Skeletal muscle satellite cell (primary cell): ENCODE data around the gene BCAT1.

Source experiments
- H3K27me3 ChIP-seq: 2 replicates; pipeline ENCODE4 v1.7.0; 2013; ENCODE audit warnings: low read length; ENCODE audit not compliant: control insufficient read depth, insufficient read depth
- H3K36me3 ChIP-seq: 2 replicates; pipeline ENCODE4 v1.7.0; 2013; ENCODE audit warnings: mild to moderate bottlenecking, control low read depth, low read length; ENCODE audit not compliant: insufficient read depth
- H3K4me1 ChIP-seq: 2 replicates; pipeline ENCODE4 v1.7.0; 2013; ENCODE audit warnings: low read length; ENCODE audit not compliant: control insufficient read depth, insufficient read depth
- H3K4me2 ChIP-seq: 2 replicates; pipeline ENCODE4 v1.7.0; 2013; ENCODE audit warnings: mild to moderate bottlenecking, low read length
- H3K4me3 ChIP-seq: 2 replicates; pipeline ENCODE4 v1.7.0; 2013; ENCODE audit warnings: low read length
- H3K9ac ChIP-seq: 2 replicates; pipeline ENCODE4 v1.7.0; 2013; ENCODE audit warnings: mild to moderate bottlenecking, low read depth, low read length, moderate library complexity
- H3K9me3 ChIP-seq: replicated peaks from 2 replicates; pipeline ENCODE4 v1.7.0; 2013; ENCODE audit warnings: mild to moderate bottlenecking, control low read depth, low read length

The BCAT1 gene

DNA sequence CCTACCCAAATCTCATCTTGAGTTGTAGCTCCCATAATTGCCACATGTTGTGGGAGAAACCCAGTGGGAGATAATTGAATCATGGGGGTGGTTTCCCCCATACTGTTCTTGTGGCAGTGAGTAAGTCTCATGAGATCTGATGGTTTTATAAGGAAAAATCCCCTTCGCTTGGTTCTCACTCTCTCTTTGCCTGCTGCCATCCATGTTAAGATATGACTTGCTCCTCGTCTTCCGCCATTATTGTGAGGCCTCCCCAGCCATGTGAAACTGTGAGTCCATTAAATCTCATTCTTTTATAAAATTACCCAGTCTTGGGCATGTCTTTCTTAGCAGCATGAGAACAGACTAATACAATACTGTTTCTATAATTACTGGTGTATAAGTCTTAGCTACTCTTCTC lies 6.5 kb upstream of the BCAT1 start:
- no peaks in the 10 kb centered on the region for H3K9me3 ChIP-seq
- H3K4me3 ChIP-seq: no peak overlapping the region
- no peaks in the 10 kb centered on the region for H3K27me3 ChIP-seq
- H3K4me2 ChIP-seq: no peak overlapping the region
- H3K4me1 ChIP-seq: no peaks in the 10 kb centered on the region
- H3K36me3 ChIP-seq: no peaks in the 10 kb centered on the region
- H3K9ac ChIP-seq: no peak overlapping the region

DNA sequence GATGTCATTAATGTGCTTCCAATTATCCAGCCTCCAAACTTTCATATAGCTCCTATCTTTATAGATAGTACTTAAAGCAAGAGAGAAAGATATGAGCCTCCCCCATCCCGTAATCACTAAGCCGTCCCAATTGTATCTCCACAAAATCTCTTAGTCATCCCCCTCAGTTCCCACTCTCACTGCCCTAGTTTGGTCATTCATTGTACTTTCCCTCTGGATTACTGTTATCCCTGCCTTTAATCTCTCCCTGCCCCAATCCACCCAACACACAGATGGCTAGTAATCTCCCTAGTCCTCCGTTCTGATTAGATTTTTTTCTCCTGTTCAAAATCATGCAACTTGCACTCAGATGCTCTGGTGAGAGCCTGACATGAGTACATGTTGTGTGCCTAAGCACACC lies 5.4 kb upstream of the BCAT1 start:
- H3K4me1 ChIP-seq: peaks cover 2% of the 10 kb centered on the region
- H3K36me3 ChIP-seq: no peaks in the 10 kb centered on the region
- no peaks in the 10 kb centered on the region for H3K9me3 ChIP-seq
- no peaks in the 10 kb centered on the region for H3K27me3 ChIP-seq
- no peak overlapping the region for H3K4me2 ChIP-seq
- no peak overlapping the region for H3K4me3 ChIP-seq
- H3K9ac ChIP-seq: no peak overlapping the region

DNA sequence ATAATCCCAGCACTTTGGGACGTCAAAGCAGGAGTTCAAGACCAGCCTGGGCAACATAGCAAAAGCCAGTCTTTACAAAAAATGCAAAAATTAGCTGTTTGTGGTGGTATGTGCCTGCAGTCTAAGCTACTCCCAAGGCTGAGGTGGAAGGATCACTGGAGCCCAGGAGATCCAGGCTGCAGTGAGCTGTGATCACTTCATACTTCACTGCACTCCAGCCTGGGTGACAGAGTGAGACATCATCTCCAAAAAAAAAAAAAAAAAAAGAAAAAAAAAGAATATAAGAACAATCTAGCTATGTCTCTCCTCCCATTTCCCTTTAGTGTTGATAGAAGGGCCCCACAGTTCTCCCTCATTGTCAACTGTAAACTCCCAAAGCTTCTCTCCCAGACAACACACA lies 3.5 kb upstream of the BCAT1 start:
- Histone ChIP-seq H3K9ac (no peak overlapping the region), H3K36me3 (no peaks in the 10 kb centered on the region), H3K9me3 (no peaks in the 10 kb centered on the region)

DNA sequence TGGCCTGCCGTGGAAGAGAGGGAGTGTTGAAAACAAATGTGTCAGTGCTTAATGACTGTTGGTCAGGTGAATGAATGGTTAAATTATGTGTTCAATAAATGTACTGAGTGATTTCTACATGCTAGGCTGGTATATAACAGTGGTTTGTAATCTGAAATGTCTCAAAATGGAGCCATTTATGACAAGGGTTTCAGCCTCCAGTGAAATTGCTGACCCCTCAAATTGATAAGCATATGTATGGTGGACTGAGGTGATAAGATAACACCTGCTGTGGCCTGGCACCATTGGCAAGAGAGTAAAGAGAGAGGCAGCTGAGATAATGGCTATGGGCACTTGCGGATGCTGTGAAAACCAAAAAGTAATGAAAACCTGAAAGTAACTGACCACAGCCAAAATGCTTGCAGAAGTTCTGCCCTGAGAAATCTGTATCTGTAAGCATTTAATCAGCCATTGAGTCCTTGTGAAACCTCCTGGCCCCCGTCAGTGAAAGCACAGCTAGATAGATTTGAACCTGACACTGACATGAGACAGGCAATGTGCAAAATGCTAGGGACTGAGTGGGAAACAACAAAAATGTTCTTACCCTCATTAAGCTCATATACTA lies 1.4 kb upstream of the BCAT1 start:
- Histone ChIP-seq H3K9ac (no peak overlapping the region), H3K36me3 (no peaks in the 10 kb centered on the region), H3K4me2 (no peak overlapping the region), H3K4me3 (no peak overlapping the region), H3K27me3 (no peaks in the 10 kb centered on the region), H3K9me3 (no peaks in the 10 kb centered on the region), H3K4me1 (peaks cover 20% of the 10 kb centered on the region)

More for the DNA sequence above, 3.5 kb upstream of the BCAT1 start:
- H3K4me1 ChIP-seq: peaks cover 9% of the 10 kb centered on the region
- no peaks in the 10 kb centered on the region for H3K27me3 ChIP-seq
- H3K4me3 ChIP-seq: no peak overlapping the region
- H3K4me2 ChIP-seq: no peak overlapping the region

DNA sequence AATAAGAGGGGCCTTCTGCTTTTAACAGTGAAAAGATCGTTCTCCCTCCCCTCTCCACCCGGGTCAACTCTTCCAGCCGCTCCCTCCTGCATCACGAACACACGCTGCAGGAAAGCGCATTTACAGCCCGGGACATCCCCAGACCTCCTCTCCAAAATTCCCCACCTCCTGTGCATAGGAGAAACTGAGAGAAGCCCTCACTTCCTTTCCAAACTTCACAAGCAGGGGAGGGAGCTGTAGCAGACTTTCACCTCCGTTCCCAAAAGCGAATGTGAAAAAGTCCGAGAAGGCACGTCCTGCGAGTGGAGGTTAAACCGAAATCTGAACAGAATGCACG lies 513 bp downstream of the BCAT1 start:
- peak overlapping the region; percentile 84 for H3K4me2 ChIP-seq
- no peaks in the 10 kb centered on the region for H3K27me3 ChIP-seq
- no peaks in the 10 kb centered on the region for H3K36me3 ChIP-seq
- peak overlapping the region; percentile 81 for H3K9ac ChIP-seq
- peaks cover 30% of the 10 kb centered on the region for H3K4me1 ChIP-seq
- peak overlapping the region; percentile 81 for H3K4me3 ChIP-seq
- no peaks in the 10 kb centered on the region for H3K9me3 ChIP-seq

DNA sequence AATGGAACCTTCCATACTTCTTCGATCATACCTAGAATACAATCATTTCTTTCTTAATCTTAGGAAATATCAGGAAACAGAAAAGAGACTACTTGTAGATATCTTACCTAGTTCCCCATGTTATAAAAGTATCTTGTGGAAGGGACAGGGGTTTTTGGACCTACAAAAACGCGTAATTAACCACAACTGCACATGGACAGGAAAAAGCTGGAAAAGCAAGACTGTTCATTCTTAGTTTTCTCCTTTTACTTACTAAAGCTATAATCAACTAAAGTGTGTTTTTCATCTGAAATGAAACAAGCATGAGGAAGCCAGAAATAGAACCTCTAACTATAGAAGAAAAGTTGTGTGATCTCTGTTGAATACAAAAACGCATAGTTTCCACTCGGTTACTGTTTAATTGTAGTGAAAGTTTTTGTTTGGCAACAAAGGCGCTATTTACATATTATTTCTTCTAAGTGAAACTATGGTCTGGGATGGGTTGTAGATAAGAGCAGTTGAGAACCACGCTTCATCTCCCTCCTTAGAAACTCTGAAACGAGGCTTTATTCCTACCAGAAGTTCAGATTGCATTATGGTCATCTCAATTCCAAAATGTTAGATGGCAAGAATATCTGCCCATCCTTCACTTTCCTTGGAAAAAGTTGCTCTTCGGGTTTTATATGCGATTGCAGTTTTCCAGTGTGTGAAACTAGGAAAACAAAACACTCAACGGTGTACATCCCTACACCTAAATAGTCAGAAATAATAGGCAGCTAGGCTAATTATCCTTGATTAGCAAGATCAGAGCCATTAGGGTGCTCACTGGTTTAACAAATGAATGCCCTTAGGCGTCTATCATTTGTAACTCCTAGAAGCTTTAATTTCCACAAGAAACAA lies 1.1 kb downstream of the BCAT1 start:
- no peaks in the 10 kb centered on the region for H3K27me3 ChIP-seq
- peak overlapping the region; percentile 81 for H3K4me3 ChIP-seq
- no peaks in the 10 kb centered on the region for H3K9me3 ChIP-seq
- H3K9ac ChIP-seq: peak overlapping the region; percentile 81
- peaks cover 30% of the 10 kb centered on the region for H3K4me1 ChIP-seq
- H3K4me2 ChIP-seq: peak overlapping the region; percentile 84
- H3K36me3 ChIP-seq: no peaks in the 10 kb centered on the region

DNA sequence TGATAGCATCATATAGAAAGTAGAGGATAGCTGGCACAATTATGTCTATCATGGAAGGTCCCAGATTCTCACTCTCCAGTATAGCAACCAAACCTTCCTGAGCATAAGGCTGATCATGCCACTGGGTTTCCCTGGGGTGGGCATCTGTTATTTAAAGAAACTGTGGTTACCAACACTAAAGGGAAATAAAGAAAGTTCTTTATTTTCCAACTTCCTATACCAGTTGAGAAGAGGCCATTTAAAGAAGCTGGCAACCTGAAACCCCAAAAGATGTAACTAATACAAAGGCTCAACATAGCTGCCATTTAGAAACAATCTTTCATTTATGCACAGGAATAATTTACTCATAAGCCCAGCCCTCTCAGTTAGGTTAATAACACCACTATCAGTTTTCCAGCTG lies 3.1 kb downstream of the BCAT1 start:
- Histone ChIP-seq H3K4me2 (peak overlapping the region; percentile 84), H3K36me3 (no peaks in the 10 kb centered on the region), H3K9me3 (no peaks in the 10 kb centered on the region), H3K27me3 (no peaks in the 10 kb centered on the region), H3K9ac (no peak overlapping the region), H3K4me3 (no peak overlapping the region), H3K4me1 (peaks cover 30% of the 10 kb centered on the region)

DNA sequence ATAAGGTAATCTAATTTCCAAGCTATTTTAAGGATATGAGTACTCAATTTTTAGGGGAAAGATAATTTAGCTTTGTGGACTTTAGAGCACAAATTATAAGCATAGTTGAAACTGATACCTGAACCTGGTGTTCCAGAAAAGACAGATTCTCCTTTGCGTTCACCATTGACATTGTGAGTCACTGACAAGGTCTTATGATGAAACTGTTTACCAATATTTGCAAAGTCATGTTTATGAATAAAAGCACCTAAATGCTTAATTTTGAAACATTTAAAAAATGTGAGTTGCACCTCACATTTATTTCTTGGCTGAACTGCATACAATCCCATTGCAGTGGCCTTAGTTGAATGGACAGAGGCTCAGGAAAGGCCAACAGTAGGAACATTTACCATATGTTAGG lies 3.9 kb downstream of the BCAT1 start:
- no peaks in the 10 kb centered on the region for H3K27me3 ChIP-seq
- peaks cover 30% of the 10 kb centered on the region for H3K4me1 ChIP-seq
- no peaks in the 10 kb centered on the region for H3K36me3 ChIP-seq
- H3K4me2 ChIP-seq: no peak overlapping the region
- H3K9ac ChIP-seq: no peak overlapping the region
- H3K4me3 ChIP-seq: no peak overlapping the region
- H3K9me3 ChIP-seq: no peaks in the 10 kb centered on the region

DNA sequence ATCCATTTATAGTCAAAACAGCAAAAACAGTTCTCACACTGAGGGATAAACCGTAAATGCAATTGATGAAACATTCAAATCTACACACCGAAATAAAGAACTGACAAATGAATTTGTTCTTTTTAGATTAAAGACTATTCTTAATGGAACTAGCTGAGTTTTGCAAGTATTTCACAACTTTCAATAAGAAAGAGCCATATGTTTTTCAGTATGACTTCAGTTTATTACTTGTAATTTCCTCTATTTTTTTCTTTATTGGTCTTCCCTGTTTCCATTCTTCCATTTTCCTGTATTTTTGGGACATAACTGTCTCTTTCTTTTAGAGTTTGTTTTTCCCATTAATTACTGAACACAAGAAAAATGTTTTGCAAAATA lies 4.3 kb downstream of the BCAT1 start:
- H3K4me3 ChIP-seq: no peak overlapping the region
- no peaks in the 10 kb centered on the region for H3K9me3 ChIP-seq
- peaks cover 30% of the 10 kb centered on the region for H3K4me1 ChIP-seq
- H3K27me3 ChIP-seq: no peaks in the 10 kb centered on the region
- no peaks in the 10 kb centered on the region for H3K36me3 ChIP-seq
- H3K9ac ChIP-seq: no peak overlapping the region
- peak overlapping the region; percentile 3 for H3K4me2 ChIP-seq

DNA sequence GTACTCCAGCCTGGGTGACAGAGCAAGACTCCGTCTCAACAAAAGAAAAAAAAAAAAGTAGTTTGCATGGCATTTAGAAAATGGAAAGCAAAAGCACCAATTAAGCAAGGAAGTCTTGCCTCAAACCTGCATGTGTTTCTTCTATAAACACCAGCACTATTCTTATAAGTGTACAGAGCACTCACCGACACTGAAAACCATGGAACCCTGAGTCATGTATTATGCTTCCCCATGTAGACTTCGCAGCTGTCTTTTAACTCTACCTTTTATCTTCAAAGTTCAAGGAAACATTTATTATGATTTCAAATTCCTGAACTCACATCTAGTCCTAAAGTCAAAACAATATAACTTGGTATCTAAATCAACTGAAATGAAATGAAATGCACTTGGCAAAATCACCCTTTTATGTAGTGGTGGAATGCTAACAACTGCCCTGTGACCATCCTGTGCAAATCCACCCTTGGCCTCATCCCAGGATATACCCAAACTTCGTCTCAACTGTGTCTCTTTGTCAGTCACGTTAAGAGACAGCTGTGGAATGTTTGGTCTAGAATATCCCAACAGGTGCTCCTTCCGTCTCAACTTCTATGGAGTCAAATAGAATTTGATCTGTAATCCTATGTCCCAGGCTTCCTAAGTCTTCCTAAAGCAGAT lies 4.8 kb downstream of the BCAT1 start:
- Histone ChIP-seq H3K36me3 (no peaks in the 10 kb centered on the region), H3K9ac (no peak overlapping the region), H3K9me3 (no peaks in the 10 kb centered on the region), H3K27me3 (no peaks in the 10 kb centered on the region), H3K4me2 (peak overlapping the region; percentile 3), H3K4me1 (peaks cover 26% of the 10 kb centered on the region), H3K4me3 (no peak overlapping the region)

DNA sequence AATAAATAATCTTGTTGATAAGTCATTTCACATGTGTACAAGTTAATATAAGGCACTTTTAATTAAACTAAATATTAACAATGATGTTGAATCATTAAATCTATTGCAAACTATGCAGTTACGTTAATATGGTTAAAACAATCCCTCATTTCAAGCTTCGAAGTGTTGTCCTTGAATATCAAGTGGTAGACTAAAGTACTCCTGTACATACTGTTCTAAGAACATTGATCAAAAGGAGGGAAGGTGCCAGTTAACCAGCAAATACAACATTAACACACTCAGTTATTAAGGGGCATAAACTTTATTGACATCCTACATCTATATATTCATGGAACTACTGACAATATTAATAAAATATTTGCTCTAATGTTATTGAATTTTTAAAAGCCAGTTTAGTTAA lies 8.7 kb downstream of the BCAT1 start:
- Histone ChIP-seq H3K9ac (no peak overlapping the region), H3K4me2 (no peak overlapping the region), H3K4me3 (no peak overlapping the region), H3K36me3 (no peaks in the 10 kb centered on the region), H3K4me1 (peaks cover 20% of the 10 kb centered on the region), H3K9me3 (no peaks in the 10 kb centered on the region), H3K27me3 (no peaks in the 10 kb centered on the region)
